ENCODE results near the gene MRTO4.
"Not testable (repeated sequence)": the region's sequence is repeated elsewhere in the genome, so short reads cannot be mapped to it uniquely, and the experiment has no call there.

Gene MRTO4

DNA sequence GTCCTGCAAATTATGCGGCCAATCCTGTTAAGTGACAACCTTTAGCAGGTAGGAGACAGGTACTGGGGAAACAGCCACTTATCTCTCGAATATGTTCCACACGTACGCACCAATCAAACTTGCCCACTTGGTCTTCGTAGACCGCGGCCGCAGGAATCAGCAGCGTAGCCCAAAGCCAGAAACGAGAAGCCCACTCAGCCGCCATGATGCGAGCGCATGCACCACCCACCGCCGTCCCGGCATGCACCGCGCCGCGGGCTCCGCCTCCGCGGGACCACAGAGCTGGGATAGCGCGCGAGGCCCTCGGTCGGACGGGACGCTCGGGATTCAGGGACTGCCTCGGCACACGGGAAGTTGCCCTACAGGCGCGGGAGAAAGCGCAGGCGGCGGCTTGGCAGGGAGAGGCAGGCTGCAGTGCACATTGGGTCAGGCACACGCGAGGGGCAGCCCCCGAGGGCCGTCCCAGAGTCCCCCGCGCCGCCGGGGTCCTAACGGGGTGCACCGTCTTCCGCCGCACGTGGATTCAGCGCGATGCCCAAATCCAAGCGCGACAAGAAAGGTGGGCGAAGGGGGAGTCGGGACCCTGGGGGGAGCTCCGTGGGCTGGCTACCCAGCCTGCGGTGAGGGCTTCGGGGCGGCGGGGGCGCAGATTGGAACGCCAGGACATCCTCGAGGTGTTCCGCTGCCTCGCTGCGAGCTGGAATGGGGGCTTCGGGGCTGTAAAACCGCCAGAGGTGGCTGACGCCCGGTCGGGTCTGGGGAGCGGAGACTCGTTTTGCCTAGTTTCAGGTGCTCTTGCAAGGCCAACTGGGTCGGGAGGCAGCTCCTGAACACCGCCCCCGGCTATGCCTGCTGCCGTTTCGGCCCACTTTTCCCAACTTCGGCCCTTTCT is at the start of gene MRTO4, which contains the start of gene EMC1:
MRTO4 (plus strand) TSS at position 501 of the 892 bp plus-strand sequence; CDS start at position 532, 31 bp downstream.
EMC1 (minus strand) TSS at position 220 of the 892 bp plus-strand sequence; CDS start at position 205, 15 bp downstream.
- DNase-seq (ENCODE audit: low read depth in 2 of 2): peak; percentile 57 to 88

DNA sequence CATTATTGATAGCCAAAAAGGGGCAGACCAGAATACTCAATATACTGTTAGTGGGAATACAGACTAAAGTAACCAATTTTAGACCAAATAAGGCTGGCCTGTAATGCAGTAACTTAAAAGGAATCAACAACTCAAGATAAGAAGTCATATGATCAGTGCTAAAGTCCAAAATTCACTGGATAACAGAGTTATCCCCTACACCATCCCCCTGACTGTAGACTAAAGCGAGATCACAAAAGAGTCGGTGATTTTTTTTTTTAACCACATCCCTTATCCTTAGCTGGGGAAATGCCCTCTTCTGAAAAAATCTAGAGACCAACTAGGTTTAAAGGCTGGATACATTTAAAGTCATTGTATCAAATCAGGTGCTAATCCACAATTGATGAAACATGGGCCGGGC is 49.2 kb upstream of the MRTO4 start:
- no peak for DNase-seq (ENCODE audit: low read depth in 2 of 2)

DNA sequence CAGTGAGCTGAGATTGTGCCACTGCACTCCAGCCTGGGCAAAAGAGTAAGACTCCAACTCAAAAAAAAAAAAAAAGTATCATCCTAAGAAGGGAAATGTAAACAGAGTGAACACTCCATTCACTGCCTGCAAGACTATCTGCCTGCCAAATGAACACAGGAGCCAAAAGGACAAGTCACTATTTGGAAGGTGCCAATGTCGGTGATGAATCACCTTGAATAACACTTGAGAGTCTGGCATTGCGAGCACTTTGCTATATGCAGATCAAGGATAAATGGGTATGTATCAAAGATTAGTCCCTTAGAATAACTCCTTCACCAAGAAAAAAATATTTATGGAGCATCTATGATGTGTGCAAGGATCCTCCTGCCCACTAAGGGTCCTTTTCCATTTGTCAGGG is 48.2 kb upstream of the MRTO4 start:
- DNase-seq (ENCODE audit: low read depth in 2 of 2): no peak

DNA sequence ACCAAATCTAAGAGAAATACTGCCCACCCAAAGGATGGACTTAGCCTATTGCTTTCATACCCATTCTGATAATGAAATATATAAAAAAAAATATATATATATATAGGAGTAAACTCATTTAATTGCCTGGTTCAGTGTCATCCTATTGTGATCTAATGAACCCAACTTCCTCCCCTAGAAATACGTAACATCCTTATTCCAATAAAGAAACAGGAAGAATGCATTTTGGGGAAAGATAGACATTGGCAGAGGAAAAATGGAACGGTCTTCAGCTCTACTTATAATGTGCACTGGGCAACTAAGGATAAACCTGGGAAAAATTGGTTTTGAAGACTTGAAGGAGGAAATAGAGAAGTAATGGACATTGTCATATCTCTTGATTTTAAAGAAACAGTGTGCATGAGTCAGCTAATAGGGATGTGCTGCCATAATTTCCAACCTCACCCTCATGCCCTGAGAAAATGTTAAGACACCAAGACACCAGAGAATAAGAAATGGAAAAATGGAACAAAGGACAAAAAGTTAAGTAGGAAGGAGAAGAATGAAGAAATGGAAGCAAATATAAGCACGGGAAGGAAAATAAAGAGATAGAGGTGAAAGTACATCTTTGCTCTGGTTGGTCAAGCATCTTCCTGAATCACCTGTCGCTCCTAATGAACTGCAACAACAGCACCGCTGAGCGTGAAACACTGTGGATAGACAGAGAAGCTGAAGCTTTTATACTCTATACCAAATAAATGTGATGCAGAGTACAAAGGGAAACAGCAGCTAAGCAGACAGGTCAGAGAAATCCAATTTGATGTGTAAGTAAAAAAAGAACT is 46.9 kb upstream of the MRTO4 start:
- no peak for DNase-seq (ENCODE audit: low read depth in 2 of 2)

DNA sequence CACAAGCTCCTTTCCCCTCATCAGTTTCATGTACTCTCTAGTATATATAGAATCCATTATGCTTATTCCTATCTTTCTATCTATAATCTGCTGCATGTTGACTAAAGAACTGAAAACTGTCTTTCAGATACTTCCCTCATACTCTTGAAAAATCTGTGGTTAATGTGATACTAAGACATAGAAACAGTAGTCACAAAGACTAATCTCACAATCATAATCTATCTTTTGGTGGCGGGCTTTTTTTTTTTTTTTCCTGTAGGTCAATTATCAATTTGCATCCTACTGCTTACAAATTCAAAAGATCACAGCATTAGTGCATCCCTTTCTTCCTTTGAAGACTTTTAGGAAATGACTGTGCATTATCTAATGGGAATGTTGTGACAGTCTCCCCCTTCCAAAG is 46.2 kb upstream of the MRTO4 start:
- no peak for DNase-seq (ENCODE audit: low read depth in 2 of 2)

DNA sequence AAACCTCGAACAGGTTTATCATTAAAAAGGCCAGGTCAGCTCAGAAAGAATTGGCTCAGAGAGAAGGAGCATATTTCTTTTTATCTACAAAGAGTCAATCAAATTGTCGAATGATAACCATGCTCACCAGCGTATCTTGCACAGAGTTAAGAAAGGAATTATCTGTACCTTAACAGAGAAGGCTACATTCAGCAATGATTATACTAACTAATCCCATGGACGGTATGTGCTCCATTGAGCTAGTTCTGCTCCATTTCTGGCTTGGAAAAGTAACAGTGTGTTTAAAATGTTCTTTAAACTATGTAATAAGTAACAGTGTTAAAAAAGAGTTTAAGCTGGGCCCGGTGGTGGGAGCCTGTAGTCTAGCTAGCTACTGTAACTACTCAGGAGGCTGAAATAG is 45.8 kb upstream of the MRTO4 start:
- DNase-seq (ENCODE audit: low read depth in 2 of 2): no peak

DNA sequence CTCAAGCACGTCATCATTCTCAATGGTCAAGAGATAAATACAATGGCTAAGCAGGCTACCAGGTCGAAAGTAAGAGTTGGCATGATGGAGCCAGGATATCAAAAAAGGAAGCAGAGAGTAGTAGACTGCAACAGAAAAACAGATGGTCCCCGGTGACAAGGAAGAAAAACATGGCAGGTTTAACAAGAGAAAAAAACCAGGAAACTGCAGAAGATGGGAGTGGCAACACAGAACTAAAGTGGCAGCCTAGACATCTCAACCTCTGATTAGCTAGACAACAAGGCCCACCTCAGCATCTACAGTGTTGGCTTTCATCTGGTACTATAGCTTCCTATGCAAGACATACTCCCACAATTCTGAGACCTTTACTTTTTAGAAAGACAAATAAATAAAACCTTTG is 44.7 kb upstream of the MRTO4 start:
- DNase-seq (ENCODE audit: low read depth in 2 of 2): no peak

DNA sequence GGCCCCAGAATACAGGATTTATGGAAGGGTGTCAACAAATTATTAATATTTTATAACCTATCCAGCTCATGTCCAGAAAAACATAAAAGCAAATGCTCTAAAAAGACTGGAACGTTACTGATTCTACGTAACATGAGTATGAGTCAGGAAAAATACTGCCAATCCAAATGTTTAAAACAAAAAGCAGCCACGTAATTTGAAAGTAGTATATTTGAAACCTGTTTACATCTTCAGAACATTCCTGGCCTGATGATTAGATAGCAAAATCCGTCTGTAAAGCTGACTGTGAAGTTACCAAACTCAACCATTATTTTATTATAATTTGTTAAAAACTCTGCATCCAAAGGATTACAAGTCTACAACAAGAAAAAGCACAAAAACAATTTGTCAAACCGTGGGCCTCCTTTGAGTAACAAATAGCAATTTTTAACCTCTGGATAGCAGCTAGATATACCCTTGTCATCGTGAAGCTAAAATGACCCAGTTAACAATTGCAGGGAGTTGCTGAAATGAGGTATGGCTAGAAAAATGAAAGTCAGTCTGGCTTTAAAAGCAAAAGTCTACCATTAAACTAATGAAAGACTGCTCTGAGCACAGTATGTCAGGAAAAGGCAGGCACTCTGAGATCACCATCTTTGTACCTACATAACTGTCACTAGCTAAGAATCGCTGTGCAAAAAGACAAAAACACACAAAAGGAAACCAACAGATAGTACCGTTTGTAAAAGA is 42.7 kb upstream of the MRTO4 start:
- DNase-seq (ENCODE audit: low read depth in 2 of 2): no peak

DNA sequence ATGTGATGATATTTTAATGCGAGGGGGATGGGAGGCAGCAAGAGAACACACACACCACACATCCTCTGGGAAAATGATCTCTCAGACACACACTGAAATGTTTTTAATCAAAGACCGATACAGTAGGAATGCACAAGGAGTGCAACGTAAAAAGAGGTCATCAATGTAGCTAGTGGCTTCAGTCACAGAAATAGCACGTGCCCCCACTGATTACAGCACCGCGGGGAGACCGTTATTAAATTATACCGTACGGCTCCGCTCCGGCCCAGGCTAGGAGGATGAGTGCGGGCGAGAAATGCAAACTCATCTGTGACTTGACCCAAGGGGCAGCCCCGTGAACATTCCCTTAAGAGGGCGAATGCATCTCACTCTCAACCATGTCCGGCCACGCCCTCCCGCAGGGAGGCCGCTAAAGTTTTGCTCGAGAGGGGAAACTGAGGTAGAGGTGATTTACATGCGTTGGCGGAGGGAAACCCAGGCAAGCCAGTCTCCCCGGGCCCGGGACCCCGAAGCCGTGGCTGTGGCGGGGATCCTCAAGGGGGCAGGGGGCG is 42.1 kb upstream of the MRTO4 start:
- peak in 1 of 2 donors; percentile 32 for DNase-seq (ENCODE audit: low read depth in 2 of 2)

DNA sequence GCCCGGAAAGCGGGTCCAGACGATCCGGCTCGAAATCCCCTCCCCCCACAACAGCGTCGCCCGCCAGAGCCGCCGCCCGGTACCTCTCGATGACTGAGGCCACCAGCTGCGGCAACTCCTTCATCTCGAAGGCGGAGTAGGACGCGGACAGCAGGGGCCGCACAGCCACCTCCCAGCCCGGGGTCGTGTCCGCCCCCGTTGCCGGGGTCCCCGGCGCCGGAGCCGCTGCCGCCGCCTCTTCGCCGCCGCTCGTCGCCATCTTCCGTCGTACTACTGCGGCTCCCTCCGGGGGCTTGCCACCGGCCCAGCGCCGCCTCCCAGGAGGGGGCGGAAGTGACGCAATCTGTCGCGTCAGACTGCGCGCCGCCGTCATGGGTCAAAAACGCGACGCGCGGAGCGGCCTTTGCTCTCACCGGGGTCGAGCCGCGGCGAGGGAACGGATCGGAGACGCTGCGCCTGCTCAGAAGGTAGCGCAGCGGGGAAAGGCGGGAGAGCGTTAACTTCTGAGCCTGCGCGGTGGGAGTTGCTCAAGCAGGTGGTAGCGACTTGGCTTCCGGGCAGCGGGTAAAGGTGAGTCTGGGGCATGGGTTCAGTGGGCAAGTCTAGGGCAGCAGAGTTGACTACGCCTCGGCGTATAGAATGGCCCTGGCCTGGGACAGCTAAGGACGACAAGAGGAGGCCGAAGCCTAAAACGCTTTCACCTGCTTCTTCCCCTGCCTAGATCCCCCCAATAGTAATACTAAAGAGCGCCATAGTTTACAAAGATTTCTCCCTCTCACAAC is 41.4 kb upstream of the MRTO4 start, which contains the start of gene UBR4:
UBR4 (minus strand) TSS at position 277 of the 782 bp plus-strand sequence; CDS start at position 259, 18 bp downstream.
- DNase-seq (ENCODE audit: low read depth in 2 of 2): peak; percentile 90 to 96

DNA sequence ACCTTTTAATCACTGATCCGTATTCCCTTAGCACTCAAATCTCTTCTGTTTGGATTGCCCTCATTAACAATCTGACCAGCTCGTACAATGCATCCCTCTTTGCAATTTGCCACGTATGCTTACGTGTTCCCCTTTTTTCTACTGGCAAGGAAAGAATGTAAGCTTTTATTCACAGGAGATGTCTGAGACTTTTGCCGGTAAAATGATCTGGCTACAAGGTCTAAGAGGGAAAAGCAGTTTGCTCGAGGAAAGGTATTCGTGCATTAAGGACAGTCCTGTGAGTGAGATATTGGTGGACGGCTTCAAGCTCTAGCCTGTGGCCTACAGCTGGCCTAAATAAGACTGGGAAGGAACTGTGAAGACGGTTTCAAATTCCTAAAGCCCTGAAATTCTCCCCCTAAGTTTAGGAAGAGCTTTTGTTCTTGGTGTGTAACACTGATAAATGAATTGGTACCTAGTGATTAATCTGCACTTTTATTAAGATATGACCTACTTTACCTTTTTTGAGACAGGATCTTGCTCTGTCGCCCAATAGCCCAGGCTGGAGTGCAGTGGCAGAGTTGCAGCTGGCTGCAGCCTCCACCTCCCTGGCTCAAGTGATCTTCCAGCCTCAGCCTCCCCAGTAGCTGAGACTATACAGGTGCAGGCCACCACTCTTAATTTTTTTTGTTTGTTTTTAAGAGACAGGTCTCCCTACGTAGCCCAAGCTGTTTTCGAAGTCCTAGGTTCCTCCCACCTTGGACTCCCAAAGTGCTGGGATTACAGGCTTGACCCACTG is 40.6 kb upstream of the MRTO4 start:
- DNase-seq (ENCODE audit: low read depth in 2 of 2): no peak

DNA sequence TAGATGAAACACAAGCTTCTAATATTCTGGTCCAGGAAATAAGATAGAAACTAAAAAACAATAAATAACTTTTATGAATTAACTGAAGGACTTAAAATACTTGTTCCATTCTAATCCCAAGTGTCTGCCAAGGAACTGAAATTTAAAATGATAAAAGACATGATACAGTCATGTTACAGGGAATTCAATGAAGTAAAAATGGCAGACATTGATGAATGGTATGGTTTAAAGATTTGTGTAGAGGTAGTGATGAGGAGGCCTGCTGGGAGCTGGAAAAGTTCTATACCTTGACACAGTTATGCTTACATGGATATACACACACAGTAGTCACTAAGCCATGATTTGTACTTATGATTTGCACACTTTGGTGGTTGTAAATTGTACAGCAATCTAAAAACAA is 39.4 kb upstream of the MRTO4 start:
- no peak for DNase-seq (ENCODE audit: low read depth in 2 of 2)

DNA sequence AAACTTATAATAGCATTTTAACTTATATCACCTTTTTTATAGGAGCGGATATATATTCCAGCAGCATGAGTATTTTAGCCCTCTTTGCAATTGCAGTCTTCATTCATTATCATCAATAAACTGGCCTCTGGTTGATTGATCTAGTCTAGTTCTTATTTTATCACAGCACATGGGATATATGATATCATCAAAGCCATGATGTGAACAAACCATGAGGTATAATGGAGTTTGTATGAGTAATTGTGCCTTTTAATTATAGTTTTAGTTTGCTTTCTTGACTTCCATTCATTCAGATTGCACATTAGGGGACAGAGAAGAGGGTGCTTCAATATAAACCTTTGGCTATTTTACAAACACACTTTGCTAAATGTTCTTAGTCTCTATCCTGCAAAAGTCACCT is 38.0 kb upstream of the MRTO4 start:
- DNase-seq (ENCODE audit: low read depth in 2 of 2): no peak

DNA sequence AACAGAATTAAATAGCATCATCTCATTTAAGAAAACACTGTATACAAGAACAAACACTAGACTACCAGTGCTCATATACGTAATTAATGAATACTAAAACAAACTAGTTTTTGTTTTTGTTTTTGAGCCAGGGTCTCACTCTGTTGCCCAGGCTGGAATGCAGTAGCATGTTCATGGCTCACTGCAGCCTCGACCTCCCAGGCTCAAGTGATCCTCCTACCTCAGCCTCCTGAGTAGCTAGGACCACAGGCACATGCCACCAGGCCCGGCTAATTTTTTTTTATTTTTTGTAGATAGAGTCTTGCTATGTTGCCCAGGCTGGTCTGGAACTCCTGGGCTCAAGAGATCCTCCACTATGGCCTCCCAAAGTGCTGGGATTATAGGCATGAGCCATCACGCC is 35.0 kb upstream of the MRTO4 start:
- DNase-seq (ENCODE audit: low read depth in 2 of 2): not testable (repeated sequence)

DNA sequence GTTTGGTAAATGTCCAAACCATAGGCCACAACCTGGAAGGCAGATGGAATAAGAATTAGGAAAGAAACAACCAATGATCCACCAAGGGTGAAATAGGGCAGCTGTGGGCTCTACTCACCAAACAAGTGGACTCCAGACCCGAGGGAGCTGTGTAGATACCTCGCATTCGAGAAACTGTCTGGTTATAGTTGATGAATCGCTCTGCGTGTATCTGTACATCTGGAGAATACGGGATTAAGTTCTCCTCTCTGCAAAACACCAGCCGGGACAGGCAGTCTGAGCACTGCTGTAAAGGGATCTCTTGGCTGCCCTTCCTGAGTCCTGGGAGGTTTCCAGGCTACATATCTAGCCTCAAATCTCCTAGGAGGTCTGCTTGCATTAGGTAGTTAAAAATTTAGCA is 32.2 kb upstream of the MRTO4 start:
- no peak for DNase-seq (ENCODE audit: low read depth in 2 of 2)

DNA sequence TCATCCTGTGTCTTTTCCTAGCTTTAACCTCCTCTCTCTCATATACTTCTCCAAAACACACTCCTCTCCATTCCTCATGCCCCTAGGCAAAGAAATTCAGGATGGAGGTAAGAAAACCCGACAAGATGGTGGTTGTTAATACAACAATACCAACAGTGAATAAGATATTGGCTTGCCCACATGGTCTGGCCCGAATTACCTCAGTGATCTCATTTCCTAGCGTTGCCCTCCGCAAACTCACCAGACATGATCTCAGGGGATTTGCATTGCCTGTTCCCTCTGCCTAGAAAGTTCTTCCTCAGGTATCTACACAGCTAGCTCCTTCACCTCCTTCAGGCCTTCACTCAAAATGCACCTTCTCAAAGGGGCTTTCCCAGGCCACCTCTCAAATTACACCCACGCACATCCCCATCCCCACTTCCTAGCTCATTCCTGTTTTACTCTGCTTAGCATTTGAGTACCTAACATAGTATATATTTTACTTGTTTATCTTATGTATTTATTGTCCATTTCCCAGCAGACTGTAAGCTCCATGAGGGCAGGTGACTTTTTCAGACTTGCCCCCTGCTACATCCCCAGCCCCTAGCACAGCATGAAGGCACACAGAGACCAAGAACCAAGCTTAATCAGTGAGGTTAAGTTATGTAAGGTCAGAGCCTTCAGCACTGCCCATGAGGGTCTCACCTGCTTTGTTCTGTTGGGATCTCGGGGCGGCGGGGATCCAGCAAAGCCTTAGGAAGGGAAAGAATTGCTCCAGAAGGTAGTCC is 31.3 kb upstream of the MRTO4 start:
- no peak for DNase-seq (ENCODE audit: low read depth in 2 of 2)

DNA sequence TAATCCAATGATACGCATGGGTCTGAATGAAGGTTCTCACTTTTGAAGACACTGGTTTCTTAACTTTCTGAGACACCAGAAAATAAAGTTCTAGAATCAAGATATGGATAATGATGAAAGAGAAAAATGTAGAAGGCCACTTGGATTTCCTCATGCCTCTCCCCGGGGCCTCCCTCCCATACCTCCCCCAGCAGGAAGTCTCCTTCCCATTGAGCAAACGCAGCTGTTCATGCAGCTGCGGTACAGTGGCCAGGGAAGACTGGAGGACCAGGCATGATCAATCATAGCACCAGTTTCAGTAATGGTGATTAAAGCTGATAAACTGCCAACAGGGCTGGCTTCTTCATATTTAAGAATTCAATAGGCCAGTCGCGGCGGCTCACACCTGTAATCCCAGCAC is 30.6 kb upstream of the MRTO4 start:
- DNase-seq (ENCODE audit: low read depth in 2 of 2): no peak

DNA sequence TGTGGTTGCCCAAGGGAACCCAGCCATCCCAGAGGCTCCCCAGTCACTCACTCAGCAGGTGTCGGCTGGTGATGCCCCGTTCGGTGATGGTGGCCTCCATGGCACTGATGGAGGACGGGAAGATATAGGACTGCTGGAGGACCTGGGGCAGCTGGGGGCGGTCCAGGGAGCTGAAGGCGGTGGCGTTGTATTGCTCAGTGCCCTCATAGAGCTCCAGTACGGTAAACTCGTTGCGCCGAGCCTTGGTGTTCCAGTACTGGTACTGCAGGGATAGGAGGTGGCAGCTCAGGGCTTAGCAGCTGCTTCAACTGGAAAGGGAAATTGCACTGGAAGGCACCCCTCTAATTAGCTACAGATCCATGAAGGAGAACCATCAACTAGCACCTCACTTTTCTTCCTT is 29.0 kb upstream of the MRTO4 start:
- DNase-seq (ENCODE audit: low read depth in 2 of 2): no peak

Data from stimulated activated CD4-positive, alpha-beta T cell treated with anti-CD3 and anti-CD28 coated beads, Interleukin-1b, Interleukin-23, amount 100 ng/mL, for 1 hour (primary cell).